GM19438 (cell line): ENCODE measurements around the gene AGT.
"Not testable (repeated sequence)": the region's sequence is repeated elsewhere in the genome, so short reads cannot be mapped to it uniquely, and the experiment has no call there.

ENCODE experiments used
- ATAC-seq: cut with Tn5 transposase; IDR thresholded peaks from one replicate; pipeline ENCODE4 v1.9.1; 2021; ENCODE audit warnings: low read depth; ENCODE audit not compliant: unreplicated experiment

Gene AGT

GRCh38 chr1:230656719-230657118 is 57.2 kb downstream of the AGT start:
- not testable (repeated sequence) for ATAC-seq
